Activated CD4-positive, alpha-beta memory T cell treated with anti-CD3 and anti-CD28 coated beads, Interleukin-2, amount 10 ng/mL, durations not matched to agents 7 days and 5 days (primary cell): ENCODE results near the gene DMD. TPM values are rescaled to one million over a fixed set of nuclear protein-coding genes. Genes with fewer than 3 reads are reported as not detected.
A peak's percentile ranks its signal among the peaks of the same experiment; 100 is the strongest.

ENCODE experiments used
- CTCF ChIA-PET: fragments of 350-600 bp; sonication (Branson Sonifier 250); formaldehyde crosslinking; loops from one replicate; lab custom pipeline; 2021; ENCODE audit warnings: antibody characterized with exemption, inconsistent platforms; lab: Charles Lee
- POLR2A ChIA-PET: fragments of 350-600 bp; sonication (Branson Sonifier 250); formaldehyde crosslinking; loops from one replicate; lab custom pipeline; 2021; ENCODE audit warnings: antibody characterized with exemption; lab: Charles Lee
- DNase-seq: peaks from one replicate; pipeline ENCODE4 v3.0.0-alpha.2; 2020
- H3K27ac Mint-ChIP-seq: one replicate; pipeline ENCODE4 v1.8.0; 2021; ENCODE audit warnings: mild to moderate bottlenecking, mixed read lengths
- H3K27me3 Mint-ChIP-seq: one replicate; pipeline ENCODE4 v1.8.0; 2021; ENCODE audit warnings: mixed read lengths
- H3K36me3 Mint-ChIP-seq: one replicate; pipeline ENCODE4 v1.8.0; 2021; ENCODE audit warnings: low read depth, mixed read lengths
- H3K4me1 Mint-ChIP-seq: one replicate; pipeline ENCODE4 v1.8.0; 2021; ENCODE audit warnings: mixed read lengths
- H3K4me3 Mint-ChIP-seq: one replicate; pipeline ENCODE4 v1.8.0; 2021; ENCODE audit warnings: mild to moderate bottlenecking, mixed read lengths
- H3K9me3 Mint-ChIP-seq: one replicate; pipeline ENCODE4 v1.8.0; 2021; ENCODE audit warnings: mixed read lengths
- total RNA-seq, 2 experiments: library from RNA; stranded (reverse); gene quantifications; one replicate each; pipeline ENCODE4 v1.2.3, GENCODE V29; 2021

Gene DMD
- total RNA-seq, 2 experiments from 2014 or later = 1.4 to 1.5 TPM

DNA sequence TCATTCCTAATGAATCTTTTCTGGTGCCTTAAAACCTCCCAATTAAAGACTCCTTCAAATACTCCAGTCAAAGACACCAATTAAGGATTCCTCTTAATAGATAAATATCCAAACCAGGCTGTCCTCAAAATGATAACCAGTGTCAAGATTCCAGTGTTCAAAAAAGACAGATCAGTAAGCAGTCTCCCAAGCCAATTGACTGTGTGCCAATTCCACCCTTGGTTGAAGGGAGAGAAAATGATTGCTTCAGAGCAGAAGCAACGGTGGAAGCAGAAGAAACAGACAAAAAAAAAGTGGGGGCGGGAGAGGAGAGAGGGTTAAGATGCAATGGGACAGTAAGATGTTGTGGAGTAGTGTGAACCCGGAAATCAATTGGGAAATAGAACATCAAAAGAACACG is 1923.5 kb downstream of the DMD start:
- ChIA-PET CTCF (no interaction called here), POLR2A (no interaction called here)
- Mint-ChIP-seq H3K4me1 (no peaks in the 10 kb centered on the region), H3K36me3 (no peaks in the 10 kb centered on the region), H3K4me3 (no peak overlapping the region), H3K27me3 (no peaks in the 10 kb centered on the region), H3K9me3 (no peaks in the 10 kb centered on the region), H3K27ac (no peak overlapping the region)
- no peak for DNase-seq

GRCh38 chrX:31280580-31280979 is 1930.8 kb downstream of the DMD start:
- H3K4me3 Mint-ChIP-seq = no peak overlapping the region
- no peaks in the 10 kb centered on the region for H3K4me1 Mint-ChIP-seq
- POLR2A ChIA-PET = no interaction called here
- no peak for DNase-seq
- H3K36me3 Mint-ChIP-seq = no peaks in the 10 kb centered on the region
- no peaks in the 10 kb centered on the region for H3K9me3 Mint-ChIP-seq
- CTCF ChIA-PET = no interaction called here
- H3K27ac Mint-ChIP-seq = no peak overlapping the region
- no peaks in the 10 kb centered on the region for H3K27me3 Mint-ChIP-seq

DNA sequence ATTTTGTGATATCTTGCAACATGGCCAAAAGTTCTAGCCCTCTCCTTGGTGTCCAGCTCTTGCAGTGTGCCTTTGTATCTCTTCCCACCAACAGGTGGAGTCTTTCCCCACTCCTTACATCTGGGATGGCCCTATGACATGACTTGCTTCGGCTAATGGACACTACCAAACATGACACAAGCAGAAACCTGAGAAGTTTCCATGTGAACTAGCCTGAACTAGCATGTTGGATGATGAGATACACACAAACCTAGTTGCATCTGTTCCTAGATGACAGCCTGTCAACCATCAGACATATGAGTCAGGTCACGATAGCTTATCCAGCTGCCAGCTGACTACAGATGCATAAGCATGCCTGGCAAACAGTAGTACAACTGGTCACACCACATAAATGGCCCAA is 1932.0 kb downstream of the DMD start:
- no peak for DNase-seq
- H3K27ac Mint-ChIP-seq = no peak overlapping the region
- no peaks in the 10 kb centered on the region for H3K36me3 Mint-ChIP-seq
- no peaks in the 10 kb centered on the region for H3K27me3 Mint-ChIP-seq
- ChIA-PET CTCF (no interaction called here), POLR2A (no interaction called here)
- no peak overlapping the region for H3K4me3 Mint-ChIP-seq
- H3K9me3 Mint-ChIP-seq = no peaks in the 10 kb centered on the region
- no peaks in the 10 kb centered on the region for H3K4me1 Mint-ChIP-seq

DNA sequence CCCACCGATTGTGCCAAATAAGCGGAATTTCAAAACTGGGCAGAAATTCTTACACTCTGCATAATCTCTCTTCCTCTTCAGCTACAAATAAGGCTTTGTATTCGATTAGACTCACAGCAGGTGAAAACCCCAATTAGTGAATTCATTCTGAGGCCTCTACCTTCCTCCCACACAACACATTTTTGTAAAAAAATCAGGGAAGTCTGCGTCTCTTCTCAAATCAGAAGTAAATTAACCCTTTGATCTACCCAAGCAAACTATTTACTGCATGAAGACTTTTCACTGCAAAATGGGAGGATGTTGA is 1938.9 kb downstream of the DMD start:
- no peaks in the 10 kb centered on the region for H3K4me1 Mint-ChIP-seq
- ChIA-PET POLR2A (no interaction called here), CTCF (no interaction called here)
- H3K36me3 Mint-ChIP-seq = no peaks in the 10 kb centered on the region
- H3K9me3 Mint-ChIP-seq = no peaks in the 10 kb centered on the region
- H3K4me3 Mint-ChIP-seq = no peak overlapping the region
- H3K27ac Mint-ChIP-seq = no peak overlapping the region
- DNase-seq = no peak
- H3K27me3 Mint-ChIP-seq = peaks cover 4% of the 10 kb centered on the region

DNA sequence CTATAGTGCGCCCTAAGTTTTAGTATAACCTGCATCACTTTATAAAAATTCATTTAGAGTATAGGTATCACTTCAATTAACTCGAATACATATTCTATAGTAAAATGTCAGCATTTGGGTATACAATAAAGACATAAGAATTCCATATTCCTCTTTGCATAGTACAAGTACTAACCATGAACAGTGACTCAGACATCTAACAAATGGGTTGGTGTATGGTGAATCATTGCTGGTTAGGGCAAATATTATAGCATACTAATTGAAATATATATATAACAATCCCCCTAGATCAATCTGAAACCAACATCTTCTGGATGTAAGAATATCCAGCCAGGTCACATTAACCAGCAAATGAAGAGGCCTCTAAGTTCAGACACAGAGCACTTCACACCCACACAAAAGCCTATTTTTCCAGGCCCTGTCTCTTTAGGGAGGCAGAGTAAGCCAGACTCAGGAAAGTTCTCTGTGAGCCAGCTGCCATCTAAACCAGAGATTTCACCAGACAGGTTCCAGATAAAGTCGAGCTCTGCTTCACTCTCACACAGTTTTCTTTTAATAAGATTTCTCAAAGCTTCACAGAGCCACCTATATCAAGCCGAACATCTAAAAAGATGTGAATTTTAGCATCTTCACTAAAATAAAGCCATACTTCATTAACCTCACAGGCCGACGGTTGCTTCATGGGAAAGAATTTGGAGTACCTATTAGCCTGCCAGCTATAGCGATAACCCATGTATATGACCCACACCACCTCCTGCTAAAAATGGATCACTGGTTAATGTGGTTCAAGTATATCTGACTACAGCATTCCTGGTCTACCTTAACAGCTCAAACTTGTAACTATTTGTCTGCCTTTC is 1939.5 kb downstream of the DMD start:
- Mint-ChIP-seq H3K9me3 (no peaks in the 10 kb centered on the region), H3K27ac (no peak overlapping the region), H3K4me1 (no peaks in the 10 kb centered on the region), H3K27me3 (peaks cover 6% of the 10 kb centered on the region), H3K4me3 (no peak overlapping the region), H3K36me3 (no peaks in the 10 kb centered on the region)
- POLR2A ChIA-PET = no interaction called here
- DNase-seq = no peak
- CTCF ChIA-PET = no interaction called here

- Mint-ChIP-seq H3K9me3 (no peaks in the 10 kb centered on the region), H3K4me1 (peaks cover 4% of the 10 kb centered on the region), H3K27me3 (peaks cover 15% of the 10 kb centered on the region), H3K36me3 (no peaks in the 10 kb centered on the region), H3K4me3 (no peak overlapping the region), H3K27ac (no peak overlapping the region)
- ChIA-PET CTCF (no interaction called here), POLR2A (no interaction called here)
- DNase-seq = no peak
These were observed 1941.4 kb downstream of the DMD start for GRCh38 chrX:31269914-31270313.

DNA sequence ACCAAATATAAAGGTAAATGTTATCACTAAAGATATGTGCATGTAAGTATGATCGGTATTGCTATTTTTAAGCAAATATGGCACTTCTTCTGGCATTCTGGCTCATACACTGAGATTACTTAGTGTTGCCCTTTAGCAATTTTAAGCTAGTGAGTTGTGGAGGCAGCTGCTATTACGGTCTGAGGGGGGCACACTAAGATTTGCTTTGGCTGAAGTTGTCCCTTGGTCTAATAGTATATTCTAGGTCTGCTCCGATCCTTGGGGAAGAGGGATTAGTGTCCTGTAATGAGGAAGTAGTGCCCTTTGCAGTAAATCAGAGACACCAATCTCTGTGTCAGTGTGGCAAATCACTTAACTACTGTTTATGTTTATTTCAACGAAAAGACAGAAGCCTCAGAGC is 1943.0 kb downstream of the DMD start:
- DNase-seq = no peak
- peaks cover 4% of the 10 kb centered on the region for H3K4me1 Mint-ChIP-seq
- peaks cover 24% of the 10 kb centered on the region for H3K27me3 Mint-ChIP-seq
- H3K27ac Mint-ChIP-seq = no peak overlapping the region
- H3K4me3 Mint-ChIP-seq = no peak overlapping the region
- no peaks in the 10 kb centered on the region for H3K9me3 Mint-ChIP-seq
- ChIA-PET CTCF (no interaction called here), POLR2A (no interaction called here)
- no peaks in the 10 kb centered on the region for H3K36me3 Mint-ChIP-seq

DNA sequence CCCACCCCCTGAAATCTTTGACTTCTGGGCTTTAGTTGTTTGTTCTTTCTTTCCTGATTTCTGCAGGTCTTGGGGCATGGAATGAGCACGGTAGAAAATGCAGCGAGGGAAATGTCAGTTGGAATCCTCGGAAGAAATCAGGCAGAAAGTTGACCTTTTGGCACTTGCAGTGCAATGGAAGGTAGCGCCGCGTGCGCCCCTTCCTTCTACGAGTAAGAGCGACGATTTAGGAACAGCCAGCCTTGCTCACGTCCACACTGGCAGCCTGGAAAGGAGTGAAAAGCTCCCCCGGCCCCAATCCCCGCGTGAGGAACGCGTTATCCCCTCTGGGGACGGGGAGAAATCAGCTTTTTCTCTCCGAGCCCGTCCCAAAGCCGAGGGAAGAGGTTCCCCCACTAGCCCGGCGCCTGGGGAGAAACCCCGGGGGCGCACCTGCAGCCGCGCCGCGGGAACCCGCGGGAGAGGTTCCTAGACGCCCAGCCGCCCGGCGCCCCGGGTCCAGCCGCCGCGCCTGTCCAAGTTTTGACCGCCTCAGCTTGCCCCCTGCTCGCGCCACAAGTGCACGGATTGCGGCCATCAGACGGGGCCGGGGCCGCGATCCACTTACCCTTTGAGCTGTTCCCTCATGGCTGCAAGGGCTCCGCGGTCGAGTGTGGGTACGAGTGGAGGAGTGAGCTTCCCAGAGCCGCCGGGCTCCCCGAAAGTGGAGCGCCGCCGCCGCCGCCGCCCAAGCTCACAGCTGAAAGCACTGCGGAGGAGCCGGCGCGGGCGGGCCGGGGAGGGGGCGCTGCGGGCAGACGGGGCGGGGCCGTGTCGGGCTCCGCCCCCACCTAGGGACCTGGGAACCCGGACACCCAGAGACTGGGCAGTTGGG is 1944.9 kb downstream of the DMD start:
- Mint-ChIP-seq H3K27me3 (peaks cover 24% of the 10 kb centered on the region), H3K4me3 (peak overlapping the region; percentile 30), H3K4me1 (peaks cover 4% of the 10 kb centered on the region), H3K27ac (no peak overlapping the region), H3K9me3 (no peaks in the 10 kb centered on the region), H3K36me3 (no peaks in the 10 kb centered on the region)
- CTCF ChIA-PET = no interaction called here
- peak; percentile 17 for DNase-seq
- POLR2A ChIA-PET = no interaction called here

GRCh38 chrX:31265383-31265782 is 1946.0 kb downstream of the DMD start:
- POLR2A ChIA-PET = no interaction called here
- no peak overlapping the region for H3K27ac Mint-ChIP-seq
- no peak for DNase-seq

DNA sequence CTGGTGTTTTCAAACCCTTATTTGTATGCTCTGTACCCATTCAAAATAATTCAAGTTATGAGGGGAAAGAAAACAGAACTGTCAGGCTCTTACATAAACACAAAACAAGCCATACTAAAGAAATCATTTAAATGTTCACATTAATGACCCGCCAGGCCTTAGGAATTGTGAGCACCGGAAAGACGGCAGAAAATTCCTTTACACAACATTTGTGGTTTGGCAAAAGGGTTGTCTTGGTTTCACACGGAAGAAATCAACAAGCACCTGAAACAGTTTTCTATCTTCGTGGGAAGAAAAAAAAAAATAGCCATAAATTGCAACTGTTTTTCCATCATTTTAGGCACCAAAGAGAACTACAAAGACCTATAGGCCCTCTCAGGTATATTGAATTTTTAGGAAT is 1951.0 kb downstream of the DMD start:
- ChIA-PET CTCF (interaction anchor here (0.5 kb wide), 1 partner anchor 1169 kb away, joined by 3 read pairs; no protein-coding TSS in a partner anchor), POLR2A (no interaction called here)
- Mint-ChIP-seq H3K9me3 (no peaks in the 10 kb centered on the region), H3K4me1 (no peaks in the 10 kb centered on the region), H3K27ac (no peak overlapping the region), H3K36me3 (no peaks in the 10 kb centered on the region), H3K4me3 (no peak overlapping the region), H3K27me3 (peaks cover 13% of the 10 kb centered on the region)
- DNase-seq = no peak

More at GRCh38 chrX:31265383-31265782, 1946.0 kb downstream of the DMD start:
- CTCF ChIA-PET = no interaction called here
- no peak overlapping the region for H3K4me3 Mint-ChIP-seq
- H3K9me3 Mint-ChIP-seq = no peaks in the 10 kb centered on the region
- peaks cover 21% of the 10 kb centered on the region for H3K27me3 Mint-ChIP-seq
- H3K4me1 Mint-ChIP-seq = peaks cover 4% of the 10 kb centered on the region
- no peaks in the 10 kb centered on the region for H3K36me3 Mint-ChIP-seq

GRCh38 chrX:31258166-31258565 is 1953.2 kb downstream of the DMD start:
- ChIA-PET CTCF (no interaction called here), POLR2A (no interaction called here)
- no peaks in the 10 kb centered on the region for H3K27me3 Mint-ChIP-seq
- no peaks in the 10 kb centered on the region for H3K9me3 Mint-ChIP-seq
- no peak overlapping the region for H3K4me3 Mint-ChIP-seq
- no peaks in the 10 kb centered on the region for H3K4me1 Mint-ChIP-seq
- DNase-seq = no peak
- no peaks in the 10 kb centered on the region for H3K36me3 Mint-ChIP-seq
- no peak overlapping the region for H3K27ac Mint-ChIP-seq

DNA sequence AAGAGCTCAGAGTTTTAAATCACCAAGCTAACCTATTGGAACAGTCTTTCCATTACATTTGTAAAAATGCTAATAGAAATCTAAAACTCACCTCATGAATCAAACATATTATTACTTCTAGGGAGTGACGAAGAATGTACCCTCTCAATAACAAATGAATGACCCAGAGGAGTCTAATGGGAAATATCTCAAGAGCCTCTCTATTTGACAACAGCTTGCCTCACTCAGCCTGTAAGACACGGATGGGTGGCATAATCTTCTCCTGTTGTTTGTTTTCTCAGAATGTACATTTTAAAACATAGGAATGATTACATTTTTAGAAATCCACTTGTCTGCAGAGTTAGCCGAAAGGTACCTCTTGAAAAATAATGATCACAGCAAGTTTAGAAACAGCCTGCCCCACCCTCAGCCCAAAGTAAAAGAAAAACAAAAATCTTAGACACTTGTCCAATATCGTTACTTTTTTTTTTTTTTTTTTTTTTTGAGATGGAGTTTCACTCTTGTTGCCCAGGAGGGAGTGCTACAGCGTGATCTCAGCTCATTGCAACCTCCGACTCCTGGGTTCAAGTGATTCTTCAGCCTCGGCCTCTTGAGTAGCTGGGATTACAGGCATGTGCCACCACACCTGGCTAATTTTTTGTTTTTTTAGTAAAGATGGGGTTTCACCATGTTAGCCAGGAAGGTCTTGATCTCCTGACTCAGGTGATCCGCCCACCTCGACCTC is 1955.9 kb downstream of the DMD start:
- H3K9me3 Mint-ChIP-seq = no peaks in the 10 kb centered on the region
- no peaks in the 10 kb centered on the region for H3K36me3 Mint-ChIP-seq
- DNase-seq = no peak
- H3K4me3 Mint-ChIP-seq = no peak overlapping the region
- no peak overlapping the region for H3K27ac Mint-ChIP-seq
- ChIA-PET CTCF (no interaction called here), POLR2A (no interaction called here)
- H3K4me1 Mint-ChIP-seq = no peaks in the 10 kb centered on the region
- H3K27me3 Mint-ChIP-seq = no peaks in the 10 kb centered on the region

- H3K4me3 Mint-ChIP-seq = no peak overlapping the region
- ChIA-PET CTCF (no interaction called here), POLR2A (no interaction called here)
- H3K27me3 Mint-ChIP-seq = no peaks in the 10 kb centered on the region
- no peak overlapping the region for H3K27ac Mint-ChIP-seq
- no peaks in the 10 kb centered on the region for H3K9me3 Mint-ChIP-seq
- H3K4me1 Mint-ChIP-seq = no peaks in the 10 kb centered on the region
- no peaks in the 10 kb centered on the region for H3K36me3 Mint-ChIP-seq
- DNase-seq = no peak
These were observed 1959.2 kb downstream of the DMD start for GRCh38 chrX:31252133-31252532.
